ENCODE data around the gene ANXA2. TPM values are rescaled to one million over a fixed set of nuclear protein-coding genes. Genes with fewer than 3 reads are reported as not detected.

ANXA2 gene
- total RNA-seq, 1 donor from 2014 or later = 2,658 TPM

- no peak overlapping the region for H3K4me3 ChIP-seq (ENCODE audit: low read depth, low read length)
- H3K36me3 ChIP-seq (ENCODE audit: control insufficient read depth, insufficient read depth, low read length) = peaks cover 3% of the 10 kb centered on the region
- DNase-seq (ENCODE audit: low read depth) = no peak
Observed at GRCh38 chr15:60390231-60390630, 7.6 kb downstream of the ANXA2 start.

GRCh38 chr15:60389261-60390077, 8.3 kb downstream of the ANXA2 start:
- peaks cover 3% of the 10 kb centered on the region for H3K36me3 ChIP-seq (ENCODE audit: control insufficient read depth, insufficient read depth, low read length)
- H3K4me3 ChIP-seq (ENCODE audit: low read depth, low read length) = no peak overlapping the region
- no peak for TF ChIP-seq CTCF (IDR thresholded peaks at IDR 0.05; ENCODE audit: insufficient read depth, low read length, poor library complexity, severe bottlenecking)
- no peaks in the 10 kb centered on the region for H3K27me3 ChIP-seq (ENCODE audit: control insufficient read depth, insufficient read depth, low read length)
- no peak for DNase-seq (ENCODE audit: low read depth)

More at GRCh38 chr15:60390231-60390630, 7.6 kb downstream of the ANXA2 start:
- no peaks in the 10 kb centered on the region for H3K27me3 ChIP-seq (ENCODE audit: control insufficient read depth, insufficient read depth, low read length)
- no peak for TF ChIP-seq CTCF (IDR thresholded peaks at IDR 0.05; ENCODE audit: insufficient read depth, low read length, poor library complexity, severe bottlenecking)

- Histone ChIP-seq H3K27me3 (ENCODE audit: control insufficient read depth, insufficient read depth, low read length) (no peaks in the 10 kb centered on the region), H3K4me3 (ENCODE audit: low read depth, low read length) (no peak overlapping the region), H3K36me3 (ENCODE audit: control insufficient read depth, insufficient read depth, low read length) (peaks cover 5% of the 10 kb centered on the region)
- TF ChIP-seq CTCF (IDR thresholded peaks at IDR 0.05; ENCODE audit: insufficient read depth, low read length, poor library complexity, severe bottlenecking) = no peak
- DNase-seq (ENCODE audit: low read depth) = no peak
Observed at GRCh38 chr15:60387321-60387720, 10.5 kb downstream of the ANXA2 start.

- peaks cover 5% of the 10 kb centered on the region for H3K36me3 ChIP-seq (ENCODE audit: control insufficient read depth, insufficient read depth, low read length)
- no peak overlapping the region for H3K4me3 ChIP-seq (ENCODE audit: low read depth, low read length)
- DNase-seq (ENCODE audit: low read depth) = no peak
- H3K27me3 ChIP-seq (ENCODE audit: control insufficient read depth, insufficient read depth, low read length) = no peaks in the 10 kb centered on the region
- no peak for TF ChIP-seq CTCF (IDR thresholded peaks at IDR 0.05; ENCODE audit: insufficient read depth, low read length, poor library complexity, severe bottlenecking)
Observed at GRCh38 chr15:60386615-60387014, 11.2 kb downstream of the ANXA2 start.

GRCh38 chr15:60385620-60386552, 11.9 kb downstream of the ANXA2 start:
- no peak for DNase-seq (ENCODE audit: low read depth)
- TF ChIP-seq CTCF (IDR thresholded peaks at IDR 0.05; ENCODE audit: insufficient read depth, low read length, poor library complexity, severe bottlenecking) = no peak
- Histone ChIP-seq H3K36me3 (ENCODE audit: control insufficient read depth, insufficient read depth, low read length) (peaks cover 5% of the 10 kb centered on the region), H3K4me3 (ENCODE audit: low read depth, low read length) (no peak overlapping the region), H3K27me3 (ENCODE audit: control insufficient read depth, insufficient read depth, low read length) (no peaks in the 10 kb centered on the region)

All from kidney epithelial cell (primary cell).